ENCODE measurements around the gene ST8SIA6.

ST8SIA6 gene

DNA sequence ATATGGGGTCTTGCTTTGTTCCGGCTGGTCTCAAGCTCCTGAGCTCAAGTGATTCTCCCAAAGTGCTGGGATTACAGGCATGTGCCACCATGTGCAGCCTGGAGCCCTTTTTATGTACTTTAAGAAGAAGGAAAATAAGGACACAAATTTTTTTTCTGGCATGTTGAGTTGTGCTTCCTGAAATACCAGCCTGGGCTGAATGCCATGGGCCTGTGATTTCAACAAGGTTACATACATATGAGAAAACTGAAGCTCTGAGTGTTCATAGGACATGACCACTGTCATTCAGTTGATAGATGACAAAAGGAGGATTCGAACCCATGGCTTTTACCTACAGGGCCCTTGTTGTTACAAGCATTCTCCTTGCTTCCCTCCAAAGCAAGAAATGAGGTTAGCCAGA is 36.1 kb downstream of the ST8SIA6 start:
- Histone ChIP-seq H4K20me1 (ENCODE audit: insufficient read depth, low read length, poor library complexity, severe bottlenecking) (no peaks in the 10 kb centered on the region), H3K9me3 (ENCODE audit: insufficient read depth, low read depth, low read length) (no peaks in the 10 kb centered on the region; the same call in 1 of the 2 replicates), H3K4me2 (ENCODE audit: low read depth, low read length, poor library complexity, severe bottlenecking) (no peak overlapping the region), H3K79me2 (ENCODE audit: insufficient read depth, low read length) (no peaks in the 10 kb centered on the region), H2AFZ (ENCODE audit: low read length) (no peak overlapping the region), H3K9ac (ENCODE audit: low read depth, low read length, poor library complexity, severe bottlenecking) (no peak overlapping the region), H3K4me1 (ENCODE audit: insufficient read depth, low read length, poor library complexity, severe bottlenecking) (no peaks in the 10 kb centered on the region), H3K9me2 (replicated peaks; ENCODE audit: low read depth, low read length) (no peaks in the 10 kb centered on the region), H3K4me3 (ENCODE audit: low read length, poor library complexity, severe bottlenecking) (no peak overlapping the region), H3K36me3 (ENCODE audit: insufficient read depth, low read length) (no peaks in the 10 kb centered on the region), H3K27me3 (ENCODE audit: insufficient read depth, low read length, poor library complexity, severe bottlenecking) (no peaks in the 10 kb centered on the region), H3F3A (ENCODE audit: low read depth) (no peaks in the 10 kb centered on the region)
- TF ChIP-seq EZH2phosphoT487 (IDR thresholded peaks at IDR 0.05; ENCODE audit: borderline replicate concordance): no peak
- TF ChIP-seq, protein P1, sequence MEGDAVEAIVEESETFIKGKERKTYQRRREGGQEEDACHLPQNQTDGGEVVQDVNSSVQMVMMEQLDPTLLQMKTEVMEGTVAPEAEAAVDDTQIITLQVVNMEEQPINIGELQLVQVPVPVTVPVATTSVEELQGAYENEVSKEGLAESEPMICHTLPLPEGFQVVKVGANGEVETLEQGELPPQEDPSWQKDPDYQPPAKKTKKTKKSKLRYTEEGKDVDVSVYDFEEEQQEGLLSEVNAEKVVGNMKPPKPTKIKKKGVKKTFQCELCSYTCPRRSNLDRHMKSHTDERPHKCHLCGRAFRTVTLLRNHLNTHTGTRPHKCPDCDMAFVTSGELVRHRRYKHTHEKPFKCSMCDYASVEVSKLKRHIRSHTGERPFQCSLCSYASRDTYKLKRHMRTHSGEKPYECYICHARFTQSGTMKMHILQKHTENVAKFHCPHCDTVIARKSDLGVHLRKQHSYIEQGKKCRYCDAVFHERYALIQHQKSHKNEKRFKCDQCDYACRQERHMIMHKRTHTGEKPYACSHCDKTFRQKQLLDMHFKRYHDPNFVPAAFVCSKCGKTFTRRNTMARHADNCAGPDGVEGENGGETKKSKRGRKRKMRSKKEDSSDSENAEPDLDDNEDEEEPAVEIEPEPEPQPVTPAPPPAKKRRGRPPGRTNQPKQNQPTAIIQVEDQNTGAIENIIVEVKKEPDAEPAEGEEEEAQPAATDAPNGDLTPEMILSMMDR (conservative IDR thresholded peaks at IDR 0.05; ENCODE audit: low read length): no peak

DNA sequence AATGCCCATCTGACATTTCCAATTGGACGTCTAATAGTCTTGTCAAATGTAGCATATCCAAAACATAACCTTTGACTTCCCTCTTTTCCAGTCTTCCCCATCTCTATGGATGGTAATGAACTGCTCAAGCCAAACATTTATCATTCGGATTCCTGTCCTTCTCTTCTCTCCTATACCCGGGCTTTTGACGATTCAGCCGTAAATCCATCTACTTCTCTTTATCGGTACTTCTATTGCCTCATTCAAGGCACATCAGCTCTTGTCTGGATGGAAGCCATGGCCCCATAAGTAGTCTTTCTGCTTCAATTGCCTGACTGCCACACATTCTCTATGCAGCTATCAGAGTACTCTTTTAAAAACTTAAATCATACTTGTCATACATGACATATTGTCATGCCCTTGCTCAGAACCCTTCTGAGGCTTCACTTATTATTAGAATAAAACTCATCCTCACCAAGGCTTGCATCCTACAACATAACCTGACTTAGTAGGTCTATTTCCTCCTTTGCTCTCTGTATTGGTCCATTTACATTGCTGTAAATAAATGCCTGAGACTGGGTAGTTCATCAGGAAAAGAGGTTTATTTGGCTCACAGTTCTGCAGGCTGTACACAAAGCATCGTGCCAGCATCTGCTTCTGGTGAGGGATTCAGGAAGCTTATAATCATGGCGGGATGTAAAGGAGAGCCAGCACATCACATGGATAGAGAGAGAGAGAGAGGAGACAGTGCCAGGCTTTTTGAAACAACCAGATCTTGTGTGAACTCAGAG is 37.8 kb downstream of the ST8SIA6 start:
- Histone ChIP-seq H3K9ac (ENCODE audit: low read depth, low read length, poor library complexity, severe bottlenecking) (no peak overlapping the region), H3K79me2 (ENCODE audit: insufficient read depth, low read length) (no peaks in the 10 kb centered on the region), H2AFZ (ENCODE audit: low read length) (no peak overlapping the region), H3K4me1 (ENCODE audit: insufficient read depth, low read length, poor library complexity, severe bottlenecking) (no peaks in the 10 kb centered on the region), H3K27me3 (ENCODE audit: insufficient read depth, low read length, poor library complexity, severe bottlenecking) (no peaks in the 10 kb centered on the region), H4K20me1 (ENCODE audit: insufficient read depth, low read length, poor library complexity, severe bottlenecking) (no peaks in the 10 kb centered on the region), H3K36me3 (ENCODE audit: insufficient read depth, low read length) (no peaks in the 10 kb centered on the region), H3K9me3 (ENCODE audit: insufficient read depth, low read depth, low read length) (no peaks in the 10 kb centered on the region; the same call in 1 of the 2 replicates), H3K4me3 (ENCODE audit: low read length, poor library complexity, severe bottlenecking) (no peak overlapping the region), H3F3A (ENCODE audit: low read depth) (no peaks in the 10 kb centered on the region), H3K4me2 (ENCODE audit: low read depth, low read length, poor library complexity, severe bottlenecking) (no peak overlapping the region), H3K9me2 (replicated peaks; ENCODE audit: low read depth, low read length) (no peaks in the 10 kb centered on the region)
- TF ChIP-seq, protein P1 (conservative IDR thresholded peaks at IDR 0.05; ENCODE audit: low read length): no peak
- TF ChIP-seq EZH2phosphoT487 (IDR thresholded peaks at IDR 0.05; ENCODE audit: borderline replicate concordance): no peak

DNA sequence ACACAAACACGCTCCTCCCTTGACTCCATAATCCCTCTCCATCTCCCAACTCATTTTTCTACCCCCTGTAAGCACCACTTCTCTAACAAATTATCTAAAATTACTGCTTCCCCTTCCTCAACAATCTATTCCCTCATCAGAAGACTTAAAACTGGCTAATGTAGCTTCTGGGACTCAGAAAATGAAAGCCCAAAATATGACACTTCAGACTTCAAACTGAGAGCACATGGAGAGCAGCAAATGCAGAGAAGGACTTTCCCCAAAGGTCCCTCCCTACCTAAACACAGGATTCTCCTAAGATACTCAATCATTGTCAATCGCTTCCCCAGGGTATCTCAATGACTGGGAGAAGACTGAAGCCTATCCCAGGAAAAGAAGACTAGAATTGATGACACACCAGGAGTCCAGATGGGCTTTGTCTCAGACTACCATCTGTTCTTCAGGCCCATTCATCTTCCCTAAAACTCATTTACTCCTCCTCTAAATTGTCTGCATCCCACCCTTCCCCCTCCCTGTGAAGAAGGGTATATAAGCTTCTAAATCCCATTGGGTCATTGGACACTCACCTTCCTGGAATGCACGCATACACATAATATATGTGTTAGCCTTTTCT is 39.2 kb downstream of the ST8SIA6 start:
- no peaks in the 10 kb centered on the region for H3K4me1 ChIP-seq (ENCODE audit: insufficient read depth, low read length, poor library complexity, severe bottlenecking)
- H3K79me2 ChIP-seq (ENCODE audit: insufficient read depth, low read length): no peaks in the 10 kb centered on the region
- H3K36me3 ChIP-seq (ENCODE audit: insufficient read depth, low read length): no peaks in the 10 kb centered on the region
- no peaks in the 10 kb centered on the region for H3K9me2 ChIP-seq (replicated peaks; ENCODE audit: low read depth, low read length)
- H2AFZ ChIP-seq (ENCODE audit: low read length): no peak overlapping the region
- H3K4me3 ChIP-seq (ENCODE audit: low read length, poor library complexity, severe bottlenecking): no peak overlapping the region
- H4K20me1 ChIP-seq (ENCODE audit: insufficient read depth, low read length, poor library complexity, severe bottlenecking): no peaks in the 10 kb centered on the region
- H3K27me3 ChIP-seq (ENCODE audit: insufficient read depth, low read length, poor library complexity, severe bottlenecking): no peaks in the 10 kb centered on the region
- H3K4me2 ChIP-seq (ENCODE audit: low read depth, low read length, poor library complexity, severe bottlenecking): no peak overlapping the region
- no peak for TF ChIP-seq EZH2phosphoT487 (IDR thresholded peaks at IDR 0.05; ENCODE audit: borderline replicate concordance)
- TF ChIP-seq, protein P1 (conservative IDR thresholded peaks at IDR 0.05; ENCODE audit: low read length): no peak
- H3F3A ChIP-seq (ENCODE audit: low read depth): no peaks in the 10 kb centered on the region
- no peaks in the 10 kb centered on the region; the same call in 1 of the 2 replicates for H3K9me3 ChIP-seq (ENCODE audit: insufficient read depth, low read depth, low read length)
- no peak overlapping the region for H3K9ac ChIP-seq (ENCODE audit: low read depth, low read length, poor library complexity, severe bottlenecking)

Measured in Loucy (cell line).